Umbilical cord (tissue), 1 donor: ENCODE data around the gene TESPA1. TPM values are rescaled to one million over a fixed set of nuclear protein-coding genes. Genes with fewer than 3 reads are reported as not detected.

Experiments used
- total RNA-seq: library from RNA; depleted of rRNA; stranded (reverse); fragments of >200 nt; gene quantifications from one replicate; pipeline ENCODE4 v1.2.3, GENCODE V29; 2014; ENCODE audit warnings: low replicate concordance; ENCODE audit not compliant: insufficient read depth

TESPA1 gene
- total RNA-seq, 1 donor from 2014 or later = 2.2 TPM

Other genes with a start within 250 kb of the TESPA1 start
- gene MUCL1, start 130.2 kb downstream of the TESPA1 start, total RNA-seq = not detected
- 3.4 TPM for gene NEUROD4, start 35.2 kb upstream of the TESPA1 start, total RNA-seq
- 1.2 TPM for gene OR9K2, start 141.6 kb upstream of the TESPA1 start, total RNA-seq
- gene OR10A7, start 236.3 kb upstream of the TESPA1 start, total RNA-seq = 9.9 TPM